Colonic mucosa (tissue), 4 donors: ENCODE results near the gene APOBEC3C. TPM values are rescaled to one million over a fixed set of nuclear protein-coding genes. Genes with fewer than 3 reads are reported as not detected.
A peak's percentile ranks its signal among the peaks of the same experiment; 100 is the strongest.
"Not testable (repeated sequence)": the region's sequence is repeated elsewhere in the genome, so short reads cannot be mapped to it uniquely, and the experiment has no call there.

Experiments used
- DNase-seq: peaks from one replicate; pipeline ENCODE4 v3.0.0-alpha.2; 2020
- H3K27ac ChIP-seq: fragments of 200-600 bp; one replicate; pipeline ENCODE4 v1.8.0; 2021
- H3K27me3 ChIP-seq: fragments of 200-600 bp; one replicate; pipeline ENCODE4 v1.8.0; 2021
- H3K36me3 ChIP-seq: fragments of 200-600 bp; one replicate; pipeline ENCODE4 v1.8.0; 2021
- H3K4me1 ChIP-seq: fragments of 200-600 bp; one replicate; pipeline ENCODE4 v1.8.0; 2021; ENCODE audit warnings: mild to moderate bottlenecking
- H3K4me3 ChIP-seq: fragments of 200-600 bp; one replicate; pipeline ENCODE4 v1.8.0; 2021
- H3K9ac ChIP-seq, 2 donors: one replicate each; pipeline ENCODE4 v1.7.0; 2013; ENCODE audit warnings: control low read depth in 2 of 2, low read depth in 2 of 2, low read length in 2 of 2
- H3K9me3 ChIP-seq: fragments of 200-600 bp; one replicate; pipeline ENCODE4 v1.8.0; 2021
- CTCF ChIP-seq: fragments of 200-600 bp; IDR thresholded peaks from one replicate; pipeline ENCODE4 v1.8.0; 2022; ENCODE audit warnings: antibody characterized with exemption, mild to moderate bottlenecking
- intact Hi-C: fragments of 100-400 bp; cut with DNase I; formaldehyde crosslinking; loops from one replicate; pipeline ENCODE4 v1.14.1; 2022
- total RNA-seq, 2 donors: library from RNA; stranded (reverse); fragmentation: NEBNext Ultra II Directional in 1 of 2; extraction: Animal tissue kit (Norgen Biotek cat#: 25700) in 1 of 2; gene quantifications; one replicate each; pipeline ENCODE4 v1.2.1, GENCODE V29; 2021
- donor health status: healthy.
- donor health status: DM: no; HTN: no; CAD: no.
- donor health status: DM: no; HTN: no; CAD: no.

Gene APOBEC3C
- total RNA-seq, 2 donors from 2014 or later: 13.5 to 49.0 TPM

- Histone ChIP-seq H3K4me1 (peaks cover 9% of the 10 kb centered on the region), H3K9me3 (no peaks in the 10 kb centered on the region), H3K27me3 (no peaks in the 10 kb centered on the region), H3K4me3 (no peak overlapping the region), H3K36me3 (no peaks in the 10 kb centered on the region), H3K27ac (no peak overlapping the region), H3K9ac (no peak overlapping the region)
- DNase-seq: no peak
- intact Hi-C loops: no loop called here
- no peak for TF ChIP-seq CTCF
Measured at GRCh38 chr22:39017596-39018365, 3.7 kb downstream of the APOBEC3C start.

GRCh38 chr22:39020021-39020651, 6.1 kb downstream of the APOBEC3C start:
- H3K4me1 ChIP-seq, H3K36me3 ChIP-seq, intact Hi-C loops, H3K9ac ChIP-seq, H3K27me3 ChIP-seq, H3K9me3 ChIP-seq: not testable (repeated sequence)
- peak; percentile 33 for DNase-seq
- Histone ChIP-seq H3K27ac (peak overlapping the region; percentile 63), H3K4me3 (peak overlapping the region; percentile 34)

DNA sequence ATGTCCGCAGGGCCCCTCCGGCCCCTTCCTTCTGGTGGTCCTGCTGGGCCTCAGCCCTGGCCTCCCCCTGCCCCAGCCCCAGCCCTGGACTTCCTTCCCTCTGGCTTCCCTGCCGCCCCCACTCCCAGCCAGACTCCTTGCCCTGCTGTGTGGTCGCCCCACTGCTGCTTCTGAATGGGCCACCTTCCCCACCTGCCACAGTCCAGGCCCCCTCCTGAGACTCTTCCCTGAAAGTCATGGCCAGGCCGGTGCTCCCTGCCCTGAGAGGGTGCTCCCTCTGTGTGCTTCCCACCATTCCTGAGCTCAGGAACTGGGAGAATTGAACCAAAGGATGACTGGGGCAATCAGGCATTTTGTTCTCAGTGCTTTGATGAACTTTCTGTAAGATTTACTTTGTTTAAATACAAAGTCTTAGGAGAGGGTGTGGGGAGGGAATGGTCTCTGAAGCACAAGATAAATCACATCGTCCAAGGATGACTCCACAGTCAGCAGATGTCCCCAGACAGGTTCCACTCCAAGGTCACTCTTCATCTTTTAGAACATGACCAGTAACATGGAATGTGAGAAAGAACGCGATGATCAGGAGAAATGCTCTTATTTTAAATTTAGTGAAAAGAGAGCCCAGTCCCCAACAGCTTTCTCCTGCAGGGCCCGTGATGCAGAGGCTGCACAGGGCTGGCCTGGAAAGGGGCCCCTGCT, 7.6 kb downstream of the APOBEC3C start:
- Histone ChIP-seq H3K36me3 (no peaks in the 10 kb centered on the region), H3K9me3 (no peaks in the 10 kb centered on the region), H3K4me3 (peak overlapping the region; percentile 34), H3K27ac (peak overlapping the region; percentile 69), H3K9ac (peak overlapping the region; percentile 68 to 72), H3K4me1 (peaks cover 4% of the 10 kb centered on the region), H3K27me3 (no peaks in the 10 kb centered on the region)
- no peak for DNase-seq
- TF ChIP-seq CTCF: no peak
- intact Hi-C loops: no loop called here

- no peaks in the 10 kb centered on the region for H3K36me3 ChIP-seq
- H3K4me1 ChIP-seq: peaks cover 4% of the 10 kb centered on the region
- DNase-seq: no peak
- H3K9ac ChIP-seq: no peak overlapping the region
- H3K4me3 ChIP-seq: no peak overlapping the region
- H3K27ac ChIP-seq: no peak overlapping the region
- no peaks in the 10 kb centered on the region for H3K27me3 ChIP-seq
- no peaks in the 10 kb centered on the region for H3K9me3 ChIP-seq
- intact Hi-C loops: no loop called here
- no peak for TF ChIP-seq CTCF
Measured at GRCh38 chr22:39024519-39025308, 10.7 kb downstream of the APOBEC3C start.

- Histone ChIP-seq H3K27me3 (no peaks in the 10 kb centered on the region), H3K36me3 (no peaks in the 10 kb centered on the region), H3K4me3 (no peak overlapping the region), H3K4me1 (peaks cover 4% of the 10 kb centered on the region), H3K27ac (no peak overlapping the region), H3K9ac (no peak overlapping the region), H3K9me3 (no peaks in the 10 kb centered on the region)
- no peak for DNase-seq
- no peak for TF ChIP-seq CTCF
- intact Hi-C loops: no loop called here
Measured at GRCh38 chr22:39026509-39027150, 12.6 kb downstream of the APOBEC3C start.
